ENCODE measurements around the gene TNRC6C.

DNA sequence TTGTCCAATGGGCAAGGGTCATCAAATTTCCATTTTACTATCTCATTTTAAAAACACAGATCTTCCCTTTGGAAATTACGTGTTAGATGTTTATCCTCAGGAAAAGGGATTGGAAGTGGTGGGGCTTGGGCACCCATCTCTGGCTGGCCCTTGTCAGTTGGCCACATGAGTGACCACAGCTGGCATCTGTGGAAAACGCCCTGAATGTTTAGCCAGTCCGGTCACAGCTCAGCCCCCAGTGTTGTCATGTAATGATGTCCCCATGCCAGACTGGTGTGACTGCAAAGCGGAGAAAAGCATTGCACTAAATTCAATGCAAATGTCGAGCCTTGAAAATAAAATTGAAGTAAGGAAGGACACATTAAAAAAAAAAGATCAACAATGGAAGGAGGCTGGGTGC, 117.0 kb downstream of the TNRC6C start:
- TF ChIP-seq CTCF (optimal IDR thresholded peaks at IDR 0.05 in 1 of 3, IDR thresholded peaks at IDR 0.05 in 1 of 3, conservative IDR thresholded peaks at IDR 0.05 in 1 of 3; ENCODE audit: extremely low read depth in 1 of 3, insufficient read depth in 2 of 3, low read length in 3 of 3) (no peak), EZH2 (IDR thresholded peaks at IDR 0.05; ENCODE audit: low read length) (no peak)

Data from keratinocyte (primary cell).